K562 (cell line): ENCODE data around the gene GLIPR2. TPM values are rescaled to one million over a fixed set of nuclear protein-coding genes. Genes with fewer than 3 reads are reported as not detected.

Source experiments
- KHSRP ChIP-seq: fragments of 450-650 bp; IDR thresholded peaks from 2 replicates; pipeline ENCODE4 v1.6.1; 2017
- POLR2H ChIP-seq: IDR thresholded peaks from 2 replicates; pipeline ENCODE4 v1.6.1; 2016; ENCODE audit warnings: missing genetic modification characterization, low read depth, mild to moderate bottlenecking, control low read depth, missing compliant biosample characterization, moderate library complexity
- SRF ChIP-seq, 2 experiments: fragments of 250-450, 450-650 bp in 1 of 2; sonication (Bioruptor Pico) in 1 of 2; sonication (generic) in 1 of 2; formaldehyde crosslinking; IDR thresholded peaks; 2 replicates each; pipeline versions ENCODE4 v1.5.0 to v1.5.1; 2020 to 2022; ENCODE audit warnings: mild to moderate bottlenecking in 1 of 2, missing genetic modification reagents in 1 of 2
- U2AF1 ChIP-seq: fragments of 200-400 bp; formaldehyde crosslinking; optimal IDR thresholded peaks from 2 replicates; pipeline ENCODE3; 2017; ENCODE audit warnings: mild to moderate bottlenecking, low read depth, low read length, moderate library complexity
- ZBTB7A ChIP-seq: IDR thresholded peaks from 2 replicates; pipeline ENCODE4 v1.6.1; 2011; ENCODE audit warnings: low read depth, mild to moderate bottlenecking, low read length, moderate library complexity, borderline replicate concordance; ENCODE audit not compliant: control insufficient read depth
- ZNF146 ChIP-seq: IDR thresholded peaks from one replicate; pipeline ENCODE4 v1.6.1; 2018; ENCODE audit warnings: missing compliant biosample characterization; ENCODE audit not compliant: unreplicated experiment
- ZNF408 ChIP-seq: fragments of 250-450 bp; sonication (Bioruptor Pico); IDR thresholded peaks from 2 replicates; pipeline ENCODE4 v1.4.0; 2020; ENCODE audit warnings: low read depth, mild to moderate bottlenecking, moderate library complexity
- polyA plus RNA-seq, 8 experiments: library from polyadenylated mRNA; depleted of rRNA in 4 of 8; stranded (reverse) in 5 of 8; unstranded in 3 of 8; fragments of >200 nt; fragmentation: Nextera tagmentation in 2 of 8; fragmentation: Illumina TruSeq in 1 of 8; extraction: Ambion mirVana in 2 of 8; extraction: Trizol in 1 of 8; gene quantifications; 2 replicates each; pipeline versions ENCODE4 v1.2.1 to v1.2.3, GENCODE V29; 2011 to 2014; ENCODE audit warnings: inconsistent platforms in 1 of 8, missing spikeins in 1 of 8
- total RNA-seq, 7 experiments: library from RNA; depleted of rRNA in 6 of 7; stranded (reverse); fragments of >200 nt in 6 of 7; fragmentation: Illumina TruSeq in 2 of 7; extraction: Trizol in 2 of 7; gene quantifications; 2 replicates each; pipeline versions ENCODE4 v1.2.1 to v1.2.3, GENCODE V29; 2011 to 2021; ENCODE audit warnings: low replicate concordance in 1 of 7
- TF ChIP-seq, protein P1 (sequence below): sonication (generic); formaldehyde crosslinking; IDR thresholded peaks from 2 replicates; pipeline ENCODE4 v1.8.1; 2022; ENCODE audit warnings: missing genetic modification reagents
- TF ChIP-seq, protein P2 (sequence below), 2 experiments: fragments of 450-650 bp in 1 of 2; sonication (generic) in 1 of 2; formaldehyde crosslinking in 1 of 2; IDR thresholded peaks; 2 replicates each; pipeline versions ENCODE4 v1.7.1 to v1.9.0; 2016 to 2022; ENCODE audit warnings: inconsistent platforms in 1 of 2, mild to moderate bottlenecking in 1 of 2, missing genetic modification reagents in 1 of 2
- TF ChIP-seq, protein P3 (sequence below): sonication (generic); formaldehyde crosslinking; IDR thresholded peaks from 2 replicates; pipeline ENCODE4 v1.8.1; 2023; ENCODE audit warnings: mild to moderate bottlenecking, missing genetic modification reagents

Gene GLIPR2
- total and polyA plus RNA-seq, 9 of the 15 experiments (the other 6 are each of a cell fraction or from before 2014, with no cell fraction given): 1.4 to 8.8 (median 2.9) TPM

DNA sequence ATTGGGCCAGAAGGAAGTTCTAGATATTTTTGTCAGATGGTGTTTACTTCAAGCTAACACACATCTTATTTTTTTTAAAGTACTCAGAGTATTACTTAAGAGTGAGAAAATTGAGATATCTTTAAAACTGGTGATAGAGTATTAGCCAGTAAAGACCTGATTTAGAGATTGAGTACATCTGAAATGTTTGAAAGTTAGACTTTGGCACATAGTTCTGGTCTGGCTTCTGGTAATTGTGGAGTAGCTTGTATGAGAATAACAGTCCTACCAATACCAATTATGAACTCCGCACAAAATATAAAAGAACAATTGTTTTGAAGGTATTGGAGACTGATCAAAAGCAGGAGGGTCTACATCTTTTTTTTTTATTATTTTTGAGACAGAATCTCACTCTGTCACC is 44.5 kb upstream of the GLIPR2 start (continued):
- TF ChIP-seq U2AF1 (no peak), KHSRP (no peak), ZBTB7A (no peak), ZNF146 (CRISPR knock-in tag) (no peak), ZNF408 (CRISPR knock-in tag) (no peak), SRF (CRISPR knock-in tag; IDR thresholded peaks at IDR 0.05) (no peak), POLR2H (no peak)
- TF ChIP-seq, protein P1, sequence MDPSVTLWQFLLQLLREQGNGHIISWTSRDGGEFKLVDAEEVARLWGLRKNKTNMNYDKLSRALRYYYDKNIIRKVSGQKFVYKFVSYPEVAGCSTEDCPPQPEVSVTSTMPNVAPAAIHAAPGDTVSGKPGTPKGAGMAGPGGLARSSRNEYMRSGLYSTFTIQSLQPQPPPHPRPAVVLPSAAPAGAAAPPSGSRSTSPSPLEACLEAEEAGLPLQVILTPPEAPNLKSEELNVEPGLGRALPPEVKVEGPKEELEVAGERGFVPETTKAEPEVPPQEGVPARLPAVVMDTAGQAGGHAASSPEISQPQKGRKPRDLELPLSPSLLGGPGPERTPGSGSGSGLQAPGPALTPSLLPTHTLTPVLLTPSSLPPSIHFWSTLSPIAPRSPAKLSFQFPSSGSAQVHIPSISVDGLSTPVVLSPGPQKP: no peak
- TF ChIP-seq, protein P2, sequence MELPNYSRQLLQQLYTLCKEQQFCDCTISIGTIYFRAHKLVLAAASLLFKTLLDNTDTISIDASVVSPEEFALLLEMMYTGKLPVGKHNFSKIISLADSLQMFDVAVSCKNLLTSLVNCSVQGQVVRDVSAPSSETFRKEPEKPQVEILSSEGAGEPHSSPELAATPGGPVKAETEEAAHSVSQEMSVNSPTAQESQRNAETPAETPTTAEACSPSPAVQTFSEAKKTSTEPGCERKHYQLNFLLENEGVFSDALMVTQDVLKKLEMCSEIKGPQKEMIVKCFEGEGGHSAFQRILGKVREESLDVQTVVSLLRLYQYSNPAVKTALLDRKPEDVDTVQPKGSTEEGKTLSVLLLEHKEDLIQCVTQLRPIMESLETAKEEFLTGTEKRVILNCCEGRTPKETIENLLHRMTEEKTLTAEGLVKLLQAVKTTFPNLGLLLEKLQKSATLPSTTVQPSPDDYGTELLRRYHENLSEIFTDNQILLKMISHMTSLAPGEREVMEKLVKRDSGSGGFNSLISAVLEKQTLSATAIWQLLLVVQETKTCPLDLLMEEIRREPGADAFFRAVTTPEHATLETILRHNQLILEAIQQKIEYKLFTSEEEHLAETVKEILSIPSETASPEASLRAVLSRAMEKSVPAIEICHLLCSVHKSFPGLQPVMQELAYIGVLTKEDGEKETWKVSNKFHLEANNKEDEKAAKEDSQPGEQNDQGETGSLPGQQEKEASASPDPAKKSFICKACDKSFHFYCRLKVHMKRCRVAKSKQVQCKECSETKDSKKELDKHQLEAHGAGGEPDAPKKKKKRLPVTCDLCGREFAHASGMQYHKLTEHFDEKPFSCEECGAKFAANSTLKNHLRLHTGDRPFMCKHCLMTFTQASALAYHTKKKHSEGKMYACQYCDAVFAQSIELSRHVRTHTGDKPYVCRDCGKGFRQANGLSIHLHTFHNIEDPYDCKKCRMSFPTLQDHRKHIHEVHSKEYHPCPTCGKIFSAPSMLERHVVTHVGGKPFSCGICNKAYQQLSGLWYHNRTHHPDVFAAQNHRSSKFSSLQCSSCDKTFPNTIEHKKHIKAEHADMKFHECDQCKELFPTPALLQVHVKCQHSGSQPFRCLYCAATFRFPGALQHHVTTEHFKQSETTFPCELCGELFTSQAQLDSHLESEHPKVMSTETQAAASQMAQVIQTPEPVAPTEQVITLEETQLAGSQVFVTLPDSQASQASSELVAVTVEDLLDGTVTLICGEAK (IDR thresholded peaks at IDR 0.05): no peak
- TF ChIP-seq, protein P2 (CRISPR knock-in tag; IDR thresholded peaks at IDR 0.05): no peak
- TF ChIP-seq, protein P3, sequence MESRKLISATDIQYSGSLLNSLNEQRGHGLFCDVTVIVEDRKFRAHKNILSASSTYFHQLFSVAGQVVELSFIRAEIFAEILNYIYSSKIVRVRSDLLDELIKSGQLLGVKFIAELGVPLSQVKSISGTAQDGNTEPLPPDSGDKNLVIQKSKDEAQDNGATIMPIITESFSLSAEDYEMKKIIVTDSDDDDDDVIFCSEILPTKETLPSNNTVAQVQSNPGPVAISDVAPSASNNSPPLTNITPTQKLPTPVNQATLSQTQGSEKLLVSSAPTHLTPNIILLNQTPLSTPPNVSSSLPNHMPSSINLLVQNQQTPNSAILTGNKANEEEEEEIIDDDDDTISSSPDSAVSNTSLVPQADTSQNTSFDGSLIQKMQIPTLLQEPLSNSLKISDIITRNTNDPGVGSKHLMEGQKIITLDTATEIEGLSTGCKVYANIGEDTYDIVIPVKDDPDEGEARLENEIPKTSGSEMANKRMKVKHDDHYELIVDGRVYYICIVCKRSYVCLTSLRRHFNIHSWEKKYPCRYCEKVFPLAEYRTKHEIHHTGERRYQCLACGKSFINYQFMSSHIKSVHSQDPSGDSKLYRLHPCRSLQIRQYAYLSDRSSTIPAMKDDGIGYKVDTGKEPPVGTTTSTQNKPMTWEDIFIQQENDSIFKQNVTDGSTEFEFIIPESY (CRISPR knock-in tag): no peak
